Measurements from ENCODE around the gene NDUFB8. TPM values are rescaled to one million over a fixed set of nuclear protein-coding genes. Genes with fewer than 3 reads are reported as not detected.

Gene NDUFB8
- total and polyA plus RNA-seq, 4 donors: 72.4 to 297 (median 199) TPM

GRCh38 chr10:100489396-100489795 lies 40.3 kb downstream of the NDUFB8 start (continued):
- TF ChIP-seq MAX (IDR thresholded peaks at IDR 0.05) (no peak), ZBTB33 (IDR thresholded peaks at IDR 0.05) (no peak)

DNA sequence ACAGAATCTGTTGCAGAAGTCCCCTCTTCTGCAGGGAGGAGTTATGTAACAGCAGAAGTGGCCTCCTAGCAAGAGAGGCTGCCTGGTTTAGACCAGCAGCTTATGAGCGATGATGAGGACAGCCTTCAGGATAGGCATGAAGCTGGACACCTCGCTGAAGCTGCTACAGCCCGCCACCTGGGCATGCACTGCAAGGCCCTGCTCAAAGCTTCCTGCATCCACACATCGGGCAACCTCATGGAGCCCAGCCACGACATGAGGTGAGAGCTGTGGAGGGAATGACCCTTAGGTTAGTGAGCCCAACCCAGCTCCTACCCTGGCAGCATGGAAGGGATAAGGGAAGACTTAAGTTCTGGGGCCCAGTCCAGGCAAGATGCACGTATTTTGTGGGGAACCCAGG lies 42.1 kb downstream of the NDUFB8 start:
- 91% methylated on average over 6 of the region's 6 CpGs for WGBS
- Histone ChIP-seq H3K9me3 (ENCODE audit: control insufficient read depth in 4 of 4, low read length in 3 of 4) (no peaks in the 10 kb centered on the region), H3K36me3 (ENCODE audit: control insufficient read depth in 4 of 4, insufficient read depth in 3 of 4, low read depth in 1 of 4, low read length in 3 of 4) (peaks cover 0 to 34% (median 20%) of the 10 kb centered on the region in 4 donors), H3K27ac (ENCODE audit: low read depth in 1 of 2, low read length in 2 of 2) (no peak overlapping the region), H3K4me1 (ENCODE audit: control insufficient read depth in 4 of 4, insufficient read depth in 4 of 4, low read length in 3 of 4) (peaks cover 0 to 7% (median 3%) of the 10 kb centered on the region in 4 donors), H3K4me3 (ENCODE audit: low read depth in 1 of 3, low read length in 3 of 3) (no peak overlapping the region), H3K9ac (ENCODE audit: low read depth in 1 of 2, low read length in 2 of 2) (no peak overlapping the region), H3K27me3 (ENCODE audit: control insufficient read depth in 4 of 4, insufficient read depth in 4 of 4, low read length in 3 of 4) (peaks cover 0 to 2% (median 0%) of the 10 kb centered on the region in 4 donors)
- no peak for DNase-seq (ENCODE audit: low spot score)
- TF ChIP-seq, protein P1, sequence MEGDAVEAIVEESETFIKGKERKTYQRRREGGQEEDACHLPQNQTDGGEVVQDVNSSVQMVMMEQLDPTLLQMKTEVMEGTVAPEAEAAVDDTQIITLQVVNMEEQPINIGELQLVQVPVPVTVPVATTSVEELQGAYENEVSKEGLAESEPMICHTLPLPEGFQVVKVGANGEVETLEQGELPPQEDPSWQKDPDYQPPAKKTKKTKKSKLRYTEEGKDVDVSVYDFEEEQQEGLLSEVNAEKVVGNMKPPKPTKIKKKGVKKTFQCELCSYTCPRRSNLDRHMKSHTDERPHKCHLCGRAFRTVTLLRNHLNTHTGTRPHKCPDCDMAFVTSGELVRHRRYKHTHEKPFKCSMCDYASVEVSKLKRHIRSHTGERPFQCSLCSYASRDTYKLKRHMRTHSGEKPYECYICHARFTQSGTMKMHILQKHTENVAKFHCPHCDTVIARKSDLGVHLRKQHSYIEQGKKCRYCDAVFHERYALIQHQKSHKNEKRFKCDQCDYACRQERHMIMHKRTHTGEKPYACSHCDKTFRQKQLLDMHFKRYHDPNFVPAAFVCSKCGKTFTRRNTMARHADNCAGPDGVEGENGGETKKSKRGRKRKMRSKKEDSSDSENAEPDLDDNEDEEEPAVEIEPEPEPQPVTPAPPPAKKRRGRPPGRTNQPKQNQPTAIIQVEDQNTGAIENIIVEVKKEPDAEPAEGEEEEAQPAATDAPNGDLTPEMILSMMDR (IDR thresholded peaks at IDR 0.05; ENCODE audit: low read depth, low read length, missing input control): no peak
- no peak for TF ChIP-seq FOXA2 (IDR thresholded peaks at IDR 0.05)
- no peak for TF ChIP-seq HNF4A (conservative IDR thresholded peaks at IDR 0.05)
- no peak for TF ChIP-seq HNF4G (IDR thresholded peaks at IDR 0.05)
- no peak for TF ChIP-seq RAD21 (IDR thresholded peaks at IDR 0.05)
- no peak for TF ChIP-seq YY1 (IDR thresholded peaks at IDR 0.05)
- TF ChIP-seq GABPA (IDR thresholded peaks at IDR 0.05 in 1 of 2, conservative IDR thresholded peaks at IDR 0.05 in 1 of 2): no peak
- TF ChIP-seq EGR1 (IDR thresholded peaks at IDR 0.05; ENCODE audit: low read depth in 2 of 2): no peak
- no peak for TF ChIP-seq JUND (IDR thresholded peaks at IDR 0.05)
- no peak for TF ChIP-seq NR2F2 (IDR thresholded peaks at IDR 0.05)

DNA sequence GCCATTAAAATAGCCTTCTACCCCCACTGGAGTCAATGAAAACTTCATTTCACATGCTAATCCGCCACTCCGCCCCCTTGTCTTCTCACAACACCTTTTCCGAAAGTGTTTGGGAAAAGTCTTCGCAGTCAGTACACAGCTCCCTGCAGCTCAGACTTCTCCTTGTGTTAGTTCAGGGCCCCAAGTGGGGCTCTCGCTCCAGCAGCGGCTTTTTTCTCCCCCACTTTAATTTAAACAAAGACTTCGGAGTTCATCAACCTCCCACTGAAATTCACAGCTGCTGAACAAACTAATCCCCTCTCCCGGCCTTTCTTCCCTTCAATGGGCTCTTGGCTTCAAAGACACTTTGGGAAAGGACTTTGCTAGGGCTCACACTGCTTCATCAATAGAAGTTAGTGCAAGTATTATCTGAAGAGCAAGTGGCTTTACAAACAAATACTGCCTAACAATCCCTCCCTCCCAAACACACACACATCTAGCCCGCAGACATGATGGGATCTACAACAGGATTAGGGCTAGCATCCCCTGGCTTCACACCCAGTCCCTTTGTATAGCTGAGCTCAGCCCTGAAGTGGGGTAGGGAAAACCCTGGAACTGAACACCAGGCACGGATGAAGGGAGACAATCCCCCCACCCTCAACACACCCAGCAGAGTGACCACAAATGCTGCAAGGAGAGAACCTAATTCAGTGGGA lies 43.7 kb downstream of the NDUFB8 start:
- Histone ChIP-seq H3K4me3 (ENCODE audit: low read depth in 1 of 3, low read length in 3 of 3) (no peak overlapping the region), H3K4me1 (ENCODE audit: control insufficient read depth in 4 of 4, insufficient read depth in 4 of 4, low read length in 3 of 4) (peaks cover 3 to 20% (median 13%) of the 10 kb centered on the region in 4 donors), H3K27me3 (ENCODE audit: control insufficient read depth in 4 of 4, insufficient read depth in 4 of 4, low read length in 3 of 4) (peaks cover 0 to 2% (median 0%) of the 10 kb centered on the region in 4 donors), H3K36me3 (ENCODE audit: control insufficient read depth in 4 of 4, insufficient read depth in 3 of 4, low read depth in 1 of 4, low read length in 3 of 4) (peaks cover 0 to 32% (median 20%) of the 10 kb centered on the region in 4 donors), H3K9me3 (ENCODE audit: control insufficient read depth in 4 of 4, low read length in 3 of 4) (no peaks in the 10 kb centered on the region), H3K9ac (ENCODE audit: low read depth in 1 of 2, low read length in 2 of 2) (no peak overlapping the region), H3K27ac (ENCODE audit: low read depth in 1 of 2, low read length in 2 of 2) (no peak overlapping the region)
- no peak for DNase-seq (ENCODE audit: low spot score)
- TF ChIP-seq NR2F2 (IDR thresholded peaks at IDR 0.05) (no peak), YY1 (IDR thresholded peaks at IDR 0.05) (no peak)
- TF ChIP-seq, protein P1 (IDR thresholded peaks at IDR 0.05; ENCODE audit: low read depth, low read length, missing input control): no peak
- WGBS: 94% methylated on average over 10 of the region's 10 CpGs

Data from liver (tissue), 9 donors.